ENCODE data around the gene MS4A2.
"Not testable (repeated sequence)": the region's sequence is repeated elsewhere in the genome, so short reads cannot be mapped to it uniquely, and the experiment has no call there.

- TF ChIP-seq POLR2A, POLR2AphosphoS5 (IDR thresholded peaks at IDR 0.05): not testable (repeated sequence)
Observed at GRCh38 chr11:60050839-60051238, 37.6 kb upstream of the MS4A2 start.
